Epithelial cell of prostate (primary cell): ENCODE results near the gene TMED5.
A peak's percentile ranks its signal among the peaks of the same experiment; 100 is the strongest.
"Not testable (repeated sequence)": the region's sequence is repeated elsewhere in the genome, so short reads cannot be mapped to it uniquely, and the experiment has no call there.

Source experiments
- DNase-seq: peaks from one replicate; pipeline ENCODE4 v3.0.0-alpha.2; 2011; ENCODE audit warnings: low read depth, low spot score
- H3K27ac ChIP-seq: fragments of 450-650 bp; 2 replicates; pipeline ENCODE4 v1.5.1; 2017; ENCODE audit warnings: mild to moderate bottlenecking

TMED5 gene

DNA sequence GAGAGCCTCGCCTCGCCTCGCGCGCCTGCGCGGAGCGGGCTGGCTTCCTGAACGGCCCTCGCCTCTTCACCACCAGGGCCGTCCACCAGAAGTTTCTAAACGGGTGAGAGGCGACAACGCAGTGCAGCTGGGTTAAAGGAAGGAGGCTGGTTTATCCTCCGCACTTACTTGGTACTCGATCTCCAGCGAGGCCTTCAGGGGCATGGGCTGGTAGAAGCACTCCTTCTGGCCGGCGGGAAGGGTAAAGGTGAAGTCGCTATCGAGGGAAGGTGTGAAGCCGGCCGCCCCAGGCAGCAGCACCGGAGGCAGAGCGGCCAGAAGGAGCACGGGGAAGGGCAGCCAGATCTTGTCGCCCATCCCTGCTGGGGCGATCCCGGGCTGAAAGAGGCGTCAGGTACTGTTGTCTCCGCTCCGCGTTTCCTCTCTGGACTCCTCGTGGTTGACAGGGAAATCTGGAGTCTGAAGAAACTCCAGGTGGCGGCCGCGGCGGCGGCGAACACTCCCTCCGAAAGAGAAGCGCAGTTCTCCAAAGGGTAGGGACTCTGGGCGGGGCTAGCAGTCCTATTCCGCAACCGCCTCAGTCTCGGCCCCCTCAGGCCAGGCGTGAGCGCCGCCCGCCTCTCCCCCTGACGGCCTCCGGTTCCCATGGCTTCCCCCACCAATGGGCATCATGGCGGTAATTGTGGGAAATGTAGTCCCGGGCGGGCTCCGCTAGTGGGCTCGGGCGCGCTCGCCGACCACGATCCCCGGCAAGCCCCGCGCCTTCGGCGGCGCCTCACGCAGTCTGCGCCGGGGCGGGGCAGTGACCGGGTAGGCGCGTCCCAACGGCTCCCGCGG is at the start of gene TMED5:
Gene TMED5, minus strand, starts transcription at position 528 of the 837 bp plus-strand sequence. Its CDS starts 171 bp downstream, at position 357.
- peak; percentile 90 for DNase-seq
- H3K27ac ChIP-seq: peak within 1 kb of the TSS; percentile 99

DNA sequence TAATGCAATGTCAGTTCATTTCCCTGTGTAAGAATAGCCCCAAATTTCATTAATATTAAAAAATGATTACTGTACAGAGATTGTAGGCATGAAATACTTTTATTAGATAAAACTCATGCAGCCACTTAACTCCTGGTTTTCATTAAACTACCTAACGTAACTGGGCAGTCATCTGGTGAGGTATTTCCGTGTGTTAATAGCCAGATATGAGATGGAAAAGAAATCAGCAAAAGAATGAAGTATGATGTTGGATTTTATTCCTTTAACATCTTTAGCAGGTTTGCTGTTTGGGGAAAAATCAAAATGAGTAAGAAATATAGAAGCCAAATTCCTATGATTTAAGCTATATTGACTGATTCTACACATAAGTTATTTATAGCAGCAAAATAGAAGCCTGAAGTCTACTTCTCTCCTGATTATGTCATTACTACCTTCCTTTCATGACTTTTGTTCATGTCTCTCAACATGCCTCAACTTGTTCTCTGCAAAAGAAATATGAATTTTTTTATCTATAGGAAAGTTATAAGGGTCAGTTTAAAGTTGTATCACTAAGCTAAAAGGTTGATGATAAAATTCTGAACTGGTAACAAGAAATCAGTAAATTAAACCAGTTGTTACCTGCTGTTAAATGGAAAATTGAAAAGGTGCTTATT is 42.9 kb upstream of the TMED5 start:
- no peak for DNase-seq
- H3K27ac ChIP-seq: no peak overlapping the region

DNA sequence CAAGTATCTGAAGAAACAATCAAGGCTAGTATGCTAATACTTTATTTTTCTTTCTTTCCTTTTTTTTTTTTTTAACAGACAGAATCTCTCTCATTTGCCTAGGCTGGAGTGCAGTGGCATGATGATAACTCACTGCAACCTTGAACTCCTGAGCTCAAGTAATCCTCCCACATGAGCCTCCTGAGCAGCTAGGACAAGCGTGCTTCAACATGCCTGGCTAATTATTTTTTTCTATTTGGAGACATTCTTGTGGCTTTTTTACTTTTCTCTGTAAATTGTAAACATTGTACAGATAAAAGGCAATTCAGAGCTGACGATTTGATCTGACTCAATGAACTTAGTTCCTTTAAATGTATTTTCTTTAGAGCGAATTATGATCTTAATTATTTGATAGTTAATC is 41.7 kb upstream of the TMED5 start:
- peak; percentile 29 for DNase-seq
- H3K27ac ChIP-seq: peak overlapping the region; percentile 38

DNA sequence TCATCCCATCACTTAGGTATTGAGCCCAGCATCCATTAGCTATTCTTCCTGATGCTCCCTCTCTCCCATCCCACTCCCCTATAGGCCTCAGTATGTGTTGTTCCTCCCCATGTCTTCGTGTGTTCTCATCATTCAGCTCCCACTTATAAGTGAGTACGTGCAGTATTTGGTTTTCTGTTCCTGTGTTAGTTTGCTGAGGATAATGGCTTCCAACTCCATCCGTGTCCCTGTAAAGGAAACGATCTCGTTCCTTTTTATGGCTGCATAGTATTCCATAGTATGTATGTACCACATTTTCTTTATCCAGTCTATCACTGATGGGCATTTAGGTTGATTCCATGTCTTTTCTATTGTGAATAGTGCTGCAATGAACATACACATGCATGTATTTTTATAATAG is 40.5 kb upstream of the TMED5 start:
- H3K27ac ChIP-seq, DNase-seq: not testable (repeated sequence)

DNA sequence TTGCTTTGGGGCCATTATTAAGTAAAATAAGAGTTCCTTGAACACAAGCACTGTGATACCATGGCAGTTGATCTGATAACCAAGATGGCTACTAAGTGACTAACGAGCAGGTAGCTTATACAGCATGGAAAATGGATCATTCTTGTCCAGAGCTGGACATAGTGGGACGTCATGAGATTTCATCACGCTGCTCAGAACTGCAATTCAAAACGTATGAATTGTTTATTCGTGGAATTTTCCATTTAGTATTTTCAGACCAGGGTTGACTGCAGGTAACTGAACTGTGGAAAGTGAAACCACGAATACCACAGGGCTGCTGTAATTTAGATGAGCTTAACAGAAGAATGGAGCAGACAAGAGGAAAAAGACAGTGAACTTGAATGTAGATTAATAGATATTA is 39.2 kb upstream of the TMED5 start:
- DNase-seq: no peak
- no peak overlapping the region for H3K27ac ChIP-seq

DNA sequence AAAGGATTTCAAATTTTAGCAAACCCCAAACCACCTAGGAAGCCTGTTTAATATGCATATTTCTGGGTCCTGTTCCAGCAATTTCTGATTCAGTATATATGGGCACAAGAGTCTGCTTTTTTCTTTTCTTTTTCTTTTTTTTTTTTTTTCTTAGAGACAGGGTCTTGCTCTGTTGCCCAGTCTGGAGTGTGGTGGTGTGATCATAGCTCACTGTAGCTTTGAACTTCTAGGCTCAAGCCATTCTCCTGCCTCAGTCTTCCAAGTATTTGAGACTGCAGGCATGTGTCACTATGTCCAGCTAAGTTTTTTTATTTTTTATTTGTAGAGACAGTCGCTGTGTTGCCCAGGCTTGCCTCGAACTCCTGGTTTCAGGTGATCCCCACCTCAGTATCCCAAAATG is 35.1 kb upstream of the TMED5 start:
- no peak overlapping the region for H3K27ac ChIP-seq
- no peak for DNase-seq

DNA sequence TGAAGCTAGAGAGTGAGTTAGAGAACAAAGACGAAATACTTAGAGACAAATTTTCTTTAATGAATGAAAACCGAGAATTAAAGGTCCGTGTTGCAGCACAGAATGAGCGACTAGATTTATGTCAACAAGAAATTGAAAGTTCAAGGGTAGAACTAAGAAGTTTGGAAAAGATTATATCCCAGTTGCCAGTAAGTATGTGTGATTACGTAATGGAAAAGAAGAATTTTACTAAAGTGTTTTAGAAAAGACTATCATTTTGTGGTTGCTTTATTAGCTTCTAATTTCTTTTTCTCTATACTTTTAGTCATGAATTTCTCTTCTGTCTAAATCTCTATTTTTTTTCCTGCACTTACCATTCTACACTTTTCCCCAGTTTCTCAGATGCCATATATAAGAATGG is 27.0 kb upstream of the TMED5 start:
- DNase-seq: no peak
- no peak overlapping the region for H3K27ac ChIP-seq

DNA sequence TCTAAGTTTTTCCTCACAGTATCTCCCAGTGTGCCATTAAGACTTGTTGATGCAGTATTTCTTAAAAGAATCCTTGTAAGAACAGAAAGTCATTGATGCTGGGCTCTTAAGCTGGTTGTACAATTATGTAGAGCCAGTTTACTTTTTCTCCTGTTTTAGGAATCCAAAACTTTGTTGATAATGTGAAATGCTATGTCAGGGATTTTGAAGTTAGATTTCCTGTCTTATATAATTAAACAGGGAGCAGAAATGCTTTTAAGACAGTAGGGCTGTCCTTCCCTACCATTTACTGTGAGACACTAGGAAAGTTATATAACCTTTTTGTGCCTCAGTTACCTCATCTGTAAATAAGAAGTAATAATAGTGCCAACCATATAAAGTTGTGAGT is 26.3 kb upstream of the TMED5 start:
- DNase-seq: no peak
- H3K27ac ChIP-seq: no peak overlapping the region

DNA sequence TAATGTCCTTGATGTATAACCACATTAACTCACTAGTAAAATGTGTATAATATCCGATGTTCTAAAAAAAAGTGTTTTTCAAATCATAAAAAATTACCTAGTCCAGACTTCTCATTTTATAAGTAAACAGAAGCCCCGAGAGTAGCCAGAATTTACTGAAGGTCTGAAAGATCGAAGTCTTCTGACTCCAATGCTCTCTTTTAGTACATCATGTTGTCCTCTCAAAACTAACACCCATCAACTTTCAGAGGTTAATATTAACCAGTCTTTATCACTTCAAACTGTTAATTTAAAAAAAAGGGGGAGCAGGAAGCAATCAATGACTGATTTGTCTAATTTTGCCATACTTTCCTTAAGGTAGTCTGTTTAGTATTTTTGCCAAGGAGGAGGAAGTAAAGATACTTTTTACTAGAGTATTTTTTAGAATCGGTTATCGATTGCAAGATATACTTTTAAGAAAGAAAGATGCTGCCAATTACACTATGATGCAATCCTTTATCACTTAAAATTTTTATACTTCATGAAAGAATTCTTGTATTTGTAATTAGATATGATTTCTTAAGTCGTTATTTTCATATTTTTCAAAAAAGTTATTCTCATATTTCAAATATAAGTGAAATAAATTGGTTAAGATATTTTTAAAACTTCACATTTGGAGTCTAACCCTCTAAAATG is 25.8 kb upstream of the TMED5 start:
- no peak overlapping the region for H3K27ac ChIP-seq
- no peak for DNase-seq

DNA sequence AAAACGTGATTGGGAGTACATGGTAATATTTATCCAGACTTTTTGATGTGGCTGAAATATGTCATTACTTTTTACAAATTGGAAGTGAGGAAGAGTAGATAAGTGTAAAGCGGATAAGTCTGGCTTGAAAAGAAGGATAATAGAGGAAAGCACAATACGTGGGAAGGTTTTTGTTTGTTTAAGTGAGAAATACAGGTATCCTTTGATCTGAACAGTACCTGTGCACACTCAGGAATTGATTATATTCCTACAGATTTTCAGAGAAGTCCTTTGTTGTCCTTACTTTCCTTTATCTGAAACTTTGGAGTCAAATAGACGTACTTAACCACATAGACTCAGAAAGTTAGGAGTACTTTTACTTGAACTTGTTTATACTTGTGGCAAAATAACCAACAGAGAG is 20.5 kb upstream of the TMED5 start:
- no peak for DNase-seq

DNA sequence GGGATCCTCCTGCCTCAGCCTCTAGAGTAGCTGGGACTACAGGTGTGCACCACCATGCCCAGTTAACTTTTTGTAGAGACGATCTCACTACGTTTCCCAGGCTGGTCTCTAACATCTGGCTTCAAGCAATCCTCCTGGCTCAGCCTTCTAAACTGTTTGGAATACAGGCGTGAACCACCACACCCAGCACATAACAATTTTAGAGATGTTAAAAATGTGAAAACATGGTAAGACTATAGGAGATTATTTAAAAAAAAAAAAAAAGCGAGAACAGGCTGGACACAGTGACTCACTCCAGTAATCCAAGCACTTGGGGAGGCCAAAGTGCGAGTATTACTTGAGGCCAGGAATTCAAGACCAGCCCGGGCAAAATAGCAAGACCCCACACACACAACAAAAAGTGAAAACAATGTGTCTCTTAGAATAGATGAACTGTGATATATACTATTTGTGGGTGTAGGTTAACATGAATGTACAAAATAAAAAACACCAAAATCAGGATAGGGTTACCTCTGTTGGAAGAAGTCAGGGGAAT is 19.9 kb upstream of the TMED5 start:
- no peak for DNase-seq
- H3K27ac ChIP-seq: no peak overlapping the region

More for the DNA sequence above, 20.5 kb upstream of the TMED5 start:
- no peak overlapping the region for H3K27ac ChIP-seq

DNA sequence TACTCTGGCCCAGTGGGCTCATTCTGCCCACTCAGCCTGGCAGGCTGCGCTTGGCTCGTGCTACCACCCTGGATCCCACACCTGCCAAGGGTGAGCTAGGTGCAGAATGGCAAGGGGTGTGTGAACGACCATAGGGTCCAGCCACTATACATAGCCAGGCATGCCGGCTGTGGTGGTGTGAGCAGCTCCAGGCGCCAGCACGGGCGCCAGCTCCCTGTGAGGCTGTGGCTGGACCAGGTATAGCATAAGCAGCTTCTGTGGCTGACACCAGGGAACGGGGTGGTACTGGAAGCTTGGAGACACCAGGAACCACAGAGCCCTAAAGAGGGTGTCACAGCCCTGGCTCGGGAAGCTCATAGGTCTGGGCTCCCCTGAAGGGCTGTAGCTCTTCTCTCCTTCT is 18.9 kb upstream of the TMED5 start:
- DNase-seq: no peak

DNA sequence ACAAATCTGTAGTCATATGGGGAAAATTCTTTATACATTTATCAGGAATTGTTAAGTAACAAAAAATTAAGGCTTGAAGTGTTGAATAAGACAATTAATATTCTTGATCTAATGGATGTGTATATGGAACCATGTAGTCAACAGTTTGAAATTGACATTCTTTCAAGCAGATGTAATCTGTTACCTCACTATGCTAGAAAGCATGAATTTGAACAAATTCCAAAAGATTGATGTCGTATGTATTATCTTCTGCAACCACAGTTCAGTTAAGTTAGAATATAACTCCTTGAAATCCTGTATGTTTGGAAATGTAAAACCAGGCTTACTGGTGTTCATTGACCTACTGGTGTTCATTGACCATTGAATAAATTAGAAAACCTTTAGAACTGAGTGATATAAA is 16.4 kb upstream of the TMED5 start:
- H3K27ac ChIP-seq: no peak overlapping the region
- no peak for DNase-seq

More for the DNA sequence above, 18.9 kb upstream of the TMED5 start:
- no peak overlapping the region for H3K27ac ChIP-seq

DNA sequence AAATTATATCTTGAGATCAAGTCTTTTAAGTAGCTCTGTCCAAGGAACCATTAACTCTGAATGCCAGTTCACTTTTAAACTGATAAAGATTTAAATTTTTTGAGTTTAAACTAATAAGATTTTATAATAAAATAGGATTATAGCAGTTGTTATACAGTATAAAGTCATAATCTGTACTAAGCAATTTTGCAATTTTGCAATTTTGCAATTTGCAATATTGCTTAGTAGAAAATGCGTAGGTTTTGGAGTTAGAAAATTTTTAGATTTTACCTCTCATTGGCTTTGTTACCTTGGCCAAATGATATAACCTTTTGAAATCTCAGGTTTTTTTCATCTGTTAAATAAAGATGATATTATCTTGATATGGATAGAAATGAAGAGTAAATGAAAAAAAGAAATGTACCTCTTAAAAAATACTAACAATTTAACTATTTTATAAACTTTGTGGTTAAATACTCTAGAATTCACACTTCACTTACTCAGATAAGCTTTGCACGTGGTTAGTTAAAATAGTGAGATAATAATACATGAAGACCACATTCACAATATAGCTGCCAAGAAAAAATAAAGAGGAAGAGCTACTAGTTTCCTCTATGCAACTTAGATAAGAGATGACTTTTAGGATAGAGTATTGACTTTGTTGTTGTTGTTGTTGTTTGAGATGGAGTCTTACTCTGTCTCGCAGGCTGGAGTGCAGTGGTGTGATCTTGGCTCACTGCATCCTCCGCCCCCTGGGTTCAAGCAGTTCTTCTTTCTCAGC is 14.2 kb upstream of the TMED5 start:
- no peak overlapping the region for H3K27ac ChIP-seq
- DNase-seq: no peak

DNA sequence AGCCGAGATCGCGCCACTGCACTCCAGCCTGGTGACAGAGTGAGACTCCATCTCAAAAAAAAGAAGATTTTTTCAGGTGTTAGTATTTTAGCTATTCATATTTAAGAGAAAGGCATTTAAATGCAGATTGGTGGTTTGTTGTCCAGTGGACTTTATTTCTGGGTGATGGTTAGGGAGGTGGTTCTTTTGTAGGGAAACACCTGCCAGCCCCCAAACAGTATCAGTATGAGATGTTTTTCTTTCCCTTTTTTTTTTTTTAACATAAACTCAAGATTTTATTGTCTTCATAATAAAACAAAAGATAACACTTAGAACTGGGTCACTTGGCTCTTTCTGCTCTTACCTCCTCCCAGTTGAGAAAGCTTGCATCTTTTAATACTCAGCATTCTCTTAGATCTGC is 10.2 kb upstream of the TMED5 start:
- H3K27ac ChIP-seq: no peak overlapping the region
- no peak for DNase-seq

DNA sequence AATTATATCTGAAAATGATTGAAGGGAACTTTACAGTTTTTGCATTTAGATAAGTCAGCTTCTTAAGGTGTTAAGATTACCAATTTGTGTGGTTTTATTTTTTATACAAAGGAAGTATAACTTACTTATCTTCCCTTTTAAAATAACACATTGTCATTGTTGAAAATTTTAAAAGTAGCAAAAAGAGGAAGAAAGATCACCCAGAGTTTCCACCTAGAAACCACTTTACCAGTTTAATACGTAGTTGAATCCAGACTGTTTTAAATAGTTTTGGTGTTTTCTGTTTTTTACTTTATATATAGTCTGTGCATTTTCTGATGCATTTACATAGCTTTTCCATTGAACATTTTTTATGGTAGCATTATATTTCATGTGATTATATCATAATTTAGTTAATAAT is 6.5 kb upstream of the TMED5 start:
- no peak for DNase-seq
- no peak overlapping the region for H3K27ac ChIP-seq

DNA sequence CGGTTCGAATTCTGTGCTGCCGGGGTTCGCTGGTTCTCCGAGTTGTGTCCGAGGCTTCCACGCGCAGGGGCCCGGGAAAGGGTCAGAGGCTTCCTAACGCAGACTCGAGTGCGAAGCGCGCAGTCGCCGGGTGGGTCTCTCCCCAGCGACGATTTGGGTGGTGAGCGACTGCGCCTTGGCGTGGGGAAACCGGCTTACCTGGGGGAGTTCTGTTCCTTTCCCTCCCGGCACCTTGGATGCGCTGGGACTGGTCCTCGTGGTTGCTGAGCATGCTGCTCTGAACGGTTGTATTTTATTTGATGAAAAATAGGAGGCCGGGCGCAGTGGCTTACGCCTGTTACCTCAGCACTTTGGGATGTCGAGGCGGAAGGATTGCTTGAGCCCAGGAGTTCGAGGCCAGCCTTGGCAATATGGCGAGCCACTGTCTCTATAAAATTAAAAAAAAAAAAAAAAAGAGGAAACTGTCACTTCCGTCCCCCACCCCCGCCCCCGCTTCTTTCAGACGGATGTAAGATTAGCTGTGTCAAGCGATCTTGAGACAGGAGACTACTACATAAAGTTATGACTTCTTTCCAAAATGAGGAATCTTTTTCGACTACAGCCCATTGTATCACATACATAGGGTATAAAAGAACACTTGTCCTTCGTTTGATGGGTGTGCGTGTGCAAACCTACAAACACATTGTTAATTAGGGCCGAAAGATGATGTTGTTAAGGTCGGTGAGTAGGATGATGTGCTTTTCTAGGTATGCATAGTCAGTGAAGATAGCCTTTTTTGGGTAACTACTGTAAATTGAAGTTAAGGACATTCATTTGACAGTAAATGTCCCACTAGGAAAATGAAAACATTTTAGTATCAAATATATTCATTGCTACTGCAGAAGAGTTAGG is 755 bp upstream of the TMED5 start, which contains the start of gene CCDC18:
Gene CCDC18, plus strand, starts transcription at position 2 of the 891 bp plus-strand sequence. CDS start 2,638 bp downstream, outside the sequence.
- DNase-seq: peak; percentile 20

DNA sequence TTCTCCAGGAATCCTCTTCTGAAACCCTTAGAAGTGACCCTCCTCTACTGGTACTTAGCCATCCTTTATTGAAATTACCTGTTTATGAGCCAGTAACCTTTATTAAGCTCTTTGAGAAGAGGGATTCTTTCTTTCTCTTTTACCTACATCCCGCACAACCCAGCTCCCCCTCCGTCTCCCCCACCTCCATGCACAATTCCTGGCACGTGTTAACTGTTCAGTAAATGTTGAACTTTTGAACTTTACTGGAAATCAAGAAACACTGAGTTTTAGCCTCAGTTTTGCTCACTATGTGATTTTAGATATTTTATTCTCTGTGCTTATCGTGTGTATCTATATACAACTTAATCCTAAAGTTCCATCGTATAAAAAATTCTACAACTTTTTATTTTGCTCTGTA is 1.8 kb downstream of the TMED5 start:
- H3K27ac ChIP-seq: no peak overlapping the region
- DNase-seq: no peak

More for the DNA sequence above, 755 bp upstream of the TMED5 start, which contains the start of gene CCDC18:
- peak within 1 kb of the TSS; percentile 99 for H3K27ac ChIP-seq

DNA sequence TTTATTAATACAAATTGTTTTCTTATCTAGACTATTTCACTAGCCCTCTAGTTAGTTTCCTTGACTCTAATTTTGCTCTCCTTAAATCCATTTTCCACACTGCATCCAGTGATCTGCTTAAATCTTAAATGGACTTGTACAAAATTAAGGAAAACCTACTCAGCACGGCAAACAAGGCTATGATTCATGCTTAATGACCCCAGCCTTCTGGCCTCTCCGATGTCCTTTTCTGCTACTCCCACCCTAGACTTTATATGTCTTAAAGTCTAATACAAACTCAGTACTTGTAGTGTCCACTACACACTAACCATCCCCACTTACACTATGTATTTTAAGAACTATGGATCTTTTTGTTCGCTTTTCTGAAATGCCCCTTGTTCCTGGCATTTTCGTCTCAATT is 2.2 kb downstream of the TMED5 start:
- no peak for DNase-seq

More for the DNA sequence above, 2.2 kb downstream of the TMED5 start:
- H3K27ac ChIP-seq: no peak overlapping the region
